Neuronal stem cell (in vitro differentiated cells): Measurements from ENCODE around the gene CMIP.

Source experiments
- DNase-seq: peaks from one replicate; pipeline ENCODE4 v3.0.0-alpha.2; 2013; ENCODE audit warnings: low spot score
- H2AFZ ChIP-seq: one replicate; pipeline ENCODE4 v1.6.1; 2013; ENCODE audit warnings: mild to moderate bottlenecking, low read length, inconsistent platforms
- H2AK5ac ChIP-seq: 2 replicates; pipeline ENCODE4 v1.6.1; 2013; ENCODE audit warnings: low read depth, mild to moderate bottlenecking, inconsistent platforms, low read length, moderate library complexity, mixed read lengths
- H2BK120ac ChIP-seq: 2 replicates; pipeline ENCODE4 v1.6.1; 2013; ENCODE audit warnings: low read depth, mild to moderate bottlenecking, inconsistent platforms, low read length, moderate library complexity, mixed read lengths
- H2BK12ac ChIP-seq: one replicate; pipeline ENCODE4 v1.6.1; 2013; ENCODE audit warnings: low read length, inconsistent platforms
- H2BK15ac ChIP-seq: 2 replicates; pipeline ENCODE4 v1.6.1; 2013; ENCODE audit warnings: mild to moderate bottlenecking, low read length, inconsistent platforms, mixed read lengths
- H2BK5ac ChIP-seq: one replicate; pipeline ENCODE4 v1.6.1; 2013; ENCODE audit warnings: inconsistent platforms, mild to moderate bottlenecking, low read length, moderate library complexity
- H3K14ac ChIP-seq: one replicate; pipeline ENCODE4 v1.6.1; 2013; ENCODE audit warnings: low read length, inconsistent platforms
- H3K18ac ChIP-seq: 2 replicates; pipeline ENCODE4 v1.6.1; 2013; ENCODE audit warnings: low read length, inconsistent platforms
- H3K23ac ChIP-seq: 2 replicates; pipeline ENCODE4 v1.6.1; 2013; ENCODE audit warnings: low read depth, mild to moderate bottlenecking, mixed read lengths, low read length, inconsistent platforms; ENCODE audit not compliant: poor library complexity
- H3K27ac ChIP-seq: replicated peaks from 3 replicates; pipeline ENCODE4 v1.5.1; 2013; ENCODE audit warnings: low read length, inconsistent platforms
- H3K27me3 ChIP-seq, 3 experiments: 2 replicates each; pipeline ENCODE4 v1.6.1; 2013; ENCODE audit warnings: low read length in 3 of 3, mild to moderate bottlenecking in 2 of 3, inconsistent platforms in 1 of 3, low read depth in 1 of 3, mixed read lengths in 1 of 3, moderate library complexity in 1 of 3; ENCODE audit not compliant: control insufficient read depth in 3 of 3, insufficient read depth in 3 of 3
- H3K36me3 ChIP-seq, 2 donors: replicated peaks in 1 of 2; 2 replicates each; pipeline ENCODE4 v1.6.1; 2013; ENCODE audit warnings: low read length in 2 of 2; ENCODE audit not compliant: control insufficient read depth in 2 of 2, insufficient read depth in 2 of 2
- H3K4ac ChIP-seq: 2 replicates; pipeline ENCODE4 v1.6.1; 2013; ENCODE audit warnings: inconsistent platforms, mild to moderate bottlenecking, low read length, moderate library complexity
- H3K4me1 ChIP-seq, 2 donors: 1 replicate in 1 of 2; 2 replicates in 1 of 2; pipeline ENCODE4 v1.6.1; 2013; ENCODE audit warnings: low read length in 2 of 2, low read depth in 1 of 2; ENCODE audit not compliant: control insufficient read depth in 2 of 2, insufficient read depth in 1 of 2
- H3K4me2 ChIP-seq: one replicate; pipeline ENCODE4 v1.6.1; 2013; ENCODE audit warnings: mild to moderate bottlenecking, low read length, inconsistent platforms; ENCODE audit not compliant: insufficient read depth, poor library complexity, severe bottlenecking
- H3K4me3 ChIP-seq, 2 donors: 2 replicates each; pipeline ENCODE4 v1.5.1; 2013; ENCODE audit warnings: low read length in 2 of 2, mild to moderate bottlenecking in 2 of 2, inconsistent platforms in 1 of 2, moderate library complexity in 1 of 2
- H3K79me1 ChIP-seq: one replicate; pipeline ENCODE4 v1.6.1; 2013; ENCODE audit warnings: low read depth, mild to moderate bottlenecking, inconsistent platforms, low read length, moderate library complexity
- H3K9ac ChIP-seq: one replicate; pipeline ENCODE4 v1.6.1; 2013; ENCODE audit warnings: mild to moderate bottlenecking, low read depth, low read length, inconsistent platforms; ENCODE audit not compliant: poor library complexity
- H3K9me3 ChIP-seq, 2 donors: replicated peaks in 1 of 2; 2 replicates each; pipeline versions ENCODE3 to v1.6.1; 2013; ENCODE audit warnings: low read length in 2 of 2, mild to moderate bottlenecking in 2 of 2, inconsistent platforms in 1 of 2, low read depth in 1 of 2, mixed read lengths in 1 of 2, moderate library complexity in 1 of 2; ENCODE audit not compliant: control insufficient read depth in 2 of 2, insufficient read depth in 1 of 2
- H4K8ac ChIP-seq: one replicate; pipeline ENCODE4 v1.6.1; 2013; ENCODE audit warnings: low read depth, mild to moderate bottlenecking, inconsistent platforms, low read length, moderate library complexity
- H4K91ac ChIP-seq: one replicate; pipeline ENCODE4 v1.6.1; 2013; ENCODE audit warnings: low read length, low read depth, mild to moderate bottlenecking, inconsistent platforms; ENCODE audit not compliant: poor library complexity
- WGBS, 2 donors: extraction: QIAGEN DNeasy Blood & Tissue Kit; methylation state at CpG; one replicate each; pipeline ENCODE4 v1.1.7; 2013; ENCODE audit warnings: missing lambda C conversion rate in 2 of 2, mixed read lengths in 1 of 2; ENCODE audit not compliant: insufficient read length in 2 of 2, insufficient replicate concordance in 1 of 2; ENCODE audit errors: extremely low coverage in 2 of 2; 5-methylcytosine and 5-hydroxymethylcytosine counted together

The CMIP gene

DNA sequence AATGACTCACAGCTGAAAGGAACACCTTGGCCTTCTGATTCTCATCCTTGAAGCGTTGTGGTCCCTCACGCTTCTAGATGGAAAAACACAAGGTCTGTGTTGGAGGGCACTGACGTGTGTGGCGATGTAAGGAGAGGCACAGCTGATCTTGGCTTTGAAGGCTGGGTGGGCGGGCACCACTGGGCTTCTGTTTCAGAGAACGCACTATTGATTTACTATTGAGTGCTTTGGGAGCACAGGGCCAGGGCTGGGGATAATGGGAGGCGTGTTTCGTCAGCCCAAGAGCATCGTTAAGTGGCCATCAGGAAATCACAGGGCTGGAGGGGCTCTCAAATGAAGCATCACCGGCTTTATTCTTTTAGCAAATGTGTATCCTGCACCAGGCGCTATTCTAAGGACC lies 70.7 kb downstream of the CMIP start:
- no peak overlapping the region for H4K91ac ChIP-seq
- no peak overlapping the region for H3K14ac ChIP-seq
- no peak overlapping the region for H4K8ac ChIP-seq
- no peak overlapping the region for H3K18ac ChIP-seq
- H2BK5ac ChIP-seq: no peak overlapping the region
- H3K4me3 ChIP-seq: no peak overlapping the region
- no peak overlapping the region for H3K4ac ChIP-seq
- H2AK5ac ChIP-seq: no peak overlapping the region
- peaks cover 0 to 3% of the 10 kb centered on the region in 2 donors for H3K9me3 ChIP-seq
- WGBS, 2 donors: no CpG with 5 or more reads among the region's 11 CpGs
- H2AFZ ChIP-seq: no peak overlapping the region
- H3K36me3 ChIP-seq: peaks cover 0 to 10% of the 10 kb centered on the region in 2 donors
- H2BK12ac ChIP-seq: no peak overlapping the region
- no peak overlapping the region for H2BK120ac ChIP-seq
- no peak for DNase-seq
- H3K27me3 ChIP-seq: no peaks in the 10 kb centered on the region
- no peak overlapping the region for H3K4me2 ChIP-seq
- H3K23ac ChIP-seq: no peak overlapping the region
- H3K79me1 ChIP-seq: peaks cover 7% of the 10 kb centered on the region
- H3K9ac ChIP-seq: peak overlapping the region; percentile 50
- no peak overlapping the region for H3K27ac ChIP-seq
- H2BK15ac ChIP-seq: no peak overlapping the region
- peaks cover 0 to 19% of the 10 kb centered on the region in 2 donors for H3K4me1 ChIP-seq

GRCh38 chr16:81515721-81516120 lies 71.1 kb downstream of the CMIP start:
- Histone ChIP-seq H3K4ac (no peak overlapping the region), H3K27me3 (no peaks in the 10 kb centered on the region), H2AK5ac (no peak overlapping the region), H3K36me3 (peaks cover 0 to 10% of the 10 kb centered on the region in 2 donors), H3K4me2 (no peak overlapping the region), H2AFZ (no peak overlapping the region), H3K14ac (no peak overlapping the region), H3K9ac (no peak overlapping the region), H2BK120ac (no peak overlapping the region), H3K9me3 (peaks cover 0 to 3% of the 10 kb centered on the region in 2 donors), H4K91ac (no peak overlapping the region), H3K23ac (no peak overlapping the region), H3K79me1 (peaks cover 7% of the 10 kb centered on the region), H3K4me3 (no peak overlapping the region), H3K18ac (peak overlapping the region; percentile 35), H4K8ac (no peak overlapping the region), H2BK5ac (no peak overlapping the region), H3K4me1 (peaks cover 1 to 19% of the 10 kb centered on the region in 2 donors), H2BK12ac (no peak overlapping the region), H3K27ac (no peak overlapping the region), H2BK15ac (no peak overlapping the region)
- no peak for DNase-seq
- no CpG with 5 or more reads among the region's 10 CpGs for WGBS, 2 donors

- peak overlapping the region; percentile 37 for H3K23ac ChIP-seq
- no peak overlapping the region for H3K14ac ChIP-seq
- DNase-seq: no peak
- no peak overlapping the region for H4K91ac ChIP-seq
- no peaks in the 10 kb centered on the region for H3K9me3 ChIP-seq
- H2AFZ ChIP-seq: no peak overlapping the region
- no peak overlapping the region for H3K4me2 ChIP-seq
- H3K27ac ChIP-seq: no peak overlapping the region
- H3K4me1 ChIP-seq: peaks cover 8 to 19% of the 10 kb centered on the region in 2 donors
- H4K8ac ChIP-seq: no peak overlapping the region
- H3K18ac ChIP-seq: peak overlapping the region; percentile 59
- H2AK5ac ChIP-seq: no peak overlapping the region
- no peak overlapping the region for H2BK120ac ChIP-seq
- H2BK5ac ChIP-seq: no peak overlapping the region
- H3K4ac ChIP-seq: no peak overlapping the region
- peaks cover 7% of the 10 kb centered on the region for H3K79me1 ChIP-seq
- H3K36me3 ChIP-seq: peaks cover 0 to 10% of the 10 kb centered on the region in 2 donors
- no peak overlapping the region for H3K4me3 ChIP-seq
- H2BK12ac ChIP-seq: no peak overlapping the region
- no peaks in the 10 kb centered on the region for H3K27me3 ChIP-seq
- no CpG with 5 or more reads among the region's 14 CpGs for WGBS, 2 donors
- no peak overlapping the region for H2BK15ac ChIP-seq
- peak overlapping the region; percentile 64 for H3K9ac ChIP-seq
These were observed 72.0 kb downstream of the CMIP start for GRCh38 chr16:81516478-81517149.

DNA sequence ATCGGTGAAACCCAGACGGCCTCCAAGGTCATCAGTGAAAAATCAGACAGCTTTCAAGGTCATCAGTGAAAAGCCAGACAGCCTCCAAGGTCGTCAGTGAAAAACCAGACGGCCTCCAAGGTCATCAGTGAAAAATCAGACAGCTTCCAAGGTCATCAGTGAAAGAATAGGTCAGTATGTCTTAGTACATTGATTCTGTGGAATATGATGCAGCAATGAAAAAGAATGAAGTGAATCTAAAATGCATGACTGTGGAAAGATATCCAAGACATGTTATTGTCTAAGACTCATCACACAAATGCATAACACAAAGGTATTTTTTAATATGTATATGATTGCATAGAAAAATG lies 72.5 kb downstream of the CMIP start:
- Histone ChIP-seq H3K18ac (no peak overlapping the region), H3K79me1 (peaks cover 7% of the 10 kb centered on the region), H3K9me3 (no peaks in the 10 kb centered on the region), H2BK15ac (no peak overlapping the region), H2BK5ac (no peak overlapping the region), H2BK12ac (no peak overlapping the region), H3K36me3 (peaks cover 1 to 10% of the 10 kb centered on the region in 2 donors), H2AFZ (no peak overlapping the region), H3K4ac (no peak overlapping the region), H3K14ac (no peak overlapping the region), H3K9ac (no peak overlapping the region), H3K23ac (no peak overlapping the region), H2BK120ac (no peak overlapping the region), H4K91ac (no peak overlapping the region), H4K8ac (no peak overlapping the region), H3K27me3 (no peaks in the 10 kb centered on the region), H3K27ac (no peak overlapping the region), H2AK5ac (no peak overlapping the region), H3K4me2 (no peak overlapping the region), H3K4me3 (no peak overlapping the region), H3K4me1 (peaks cover 8 to 19% of the 10 kb centered on the region in 2 donors)
- no peak for DNase-seq
- no CpG with 5 or more reads among the region's 4 CpGs for WGBS, 2 donors
